ENCODE results near the gene SLC7A1. TPM values are rescaled to one million over a fixed set of nuclear protein-coding genes. Genes with fewer than 3 reads are reported as not detected.

Gene SLC7A1
- total and polyA plus RNA-seq, 2 experiments from 2014 or later: 23.0 to 74.7 TPM

- no peak overlapping the region for H3K27ac ChIP-seq (ENCODE audit: low read depth)
- ATAC-seq: peak; percentile 57
These were observed 107.7 kb downstream of the SLC7A1 start for GRCh38 chr13:29487466-29488454.

More at GRCh38 chr13:29487466-29488454, 107.7 kb downstream of the SLC7A1 start:
- no peaks in the 10 kb centered on the region for H3K9me3 Mint-ChIP-seq
- Histone ChIP-seq H3K9me2 (ENCODE audit: insufficient read depth) (no peaks in the 10 kb centered on the region), H4K20me1 (replicated peaks; ENCODE audit: insufficient read depth) (no peaks in the 10 kb centered on the region), H3K4me2 (0 out of 2 replicates have a peak overlapping the region, but pooled peaks have one; percentile 19), H2AFZ (no peak overlapping the region; the same call in 1 of the 2 replicates), H3K4me3 (no peak overlapping the region), H3K27me3 (ENCODE audit: insufficient read depth) (no peaks in the 10 kb centered on the region), H3K79me2 (replicated peaks; ENCODE audit: insufficient read depth) (no peaks in the 10 kb centered on the region), H3K36me3 (ENCODE audit: insufficient read depth) (no peaks in the 10 kb centered on the region), H3K4me1 (ENCODE audit: insufficient read depth) (peaks cover 11% of the 10 kb centered on the region), H3F3A (replicated peaks; ENCODE audit: low read depth) (no peaks in the 10 kb centered on the region)
- H3K27ac Mint-ChIP-seq: no peak overlapping the region
- H3K4me1 Mint-ChIP-seq: peaks cover 36% of the 10 kb centered on the region
- peak; percentile 55 for DNase-seq (ENCODE audit: low spot score)
- H3K36me3 Mint-ChIP-seq (ENCODE audit: low read depth): no peaks in the 10 kb centered on the region
- H3K4me3 Mint-ChIP-seq: no peak overlapping the region
- peaks cover 10% of the 10 kb centered on the region for H3K27me3 Mint-ChIP-seq (ENCODE audit: insufficient read depth, low read depth, poor library complexity)
- TF ChIP-seq NANOG (IDR thresholded peaks at IDR 0.05; ENCODE audit: borderline replicate concordance) (no peak), EZH2 (IDR thresholded peaks at IDR 0.05; ENCODE audit: low read depth, unreplicated experiment) (no peak), ETS1 (IDR thresholded peaks at IDR 0.05) (no peak), ZNF462 (CRISPR knock-in tag; IDR thresholded peaks at IDR 0.05) (no peak; the same call in 1 of the 2 replicates), CREB1 (CRISPR knock-in tag; IDR thresholded peaks at IDR 0.05; ENCODE audit: low read depth) (no peak), ZNF331 (CRISPR knock-in tag; IDR thresholded peaks at IDR 0.05; ENCODE audit: low read depth) (no peak), STAT1 (IDR thresholded peaks at IDR 0.05; ENCODE audit: unreplicated experiment) (no peak), REST (IDR thresholded peaks at IDR 0.05; ENCODE audit: unreplicated experiment) (no peak), EZH2phosphoT487 (IDR thresholded peaks at IDR 0.05; ENCODE audit: unreplicated experiment) (no peak), POLR2AphosphoS5 (IDR thresholded peaks at IDR 0.05; ENCODE audit: low read depth) (no peak), CTCF (conservative IDR thresholded peaks at IDR 0.05; ENCODE audit: low read depth in 2 of 2) (no peak), JUNB (IDR thresholded peaks at IDR 0.05; ENCODE audit: unreplicated experiment) (no peak)
